GM18505 (cell line): ENCODE data around the gene LCP1.

ENCODE experiments used
- ATAC-seq: cut with Tn5 transposase; IDR thresholded peaks from one replicate; pipeline ENCODE4 v1.9.1; 2021; ENCODE audit not compliant: unreplicated experiment
- POLR2A ChIP-seq: IDR thresholded peaks from 4 replicates; pipeline ENCODE4 v1.6.1; 2011; ENCODE audit warnings: borderline replicate concordance; ENCODE audit not compliant: insufficient read depth, insufficient read length; ENCODE audit errors: extremely low read depth

LCP1 gene

GRCh38 chr13:46134961-46135522 is 46.9 kb downstream of the LCP1 start:
- ATAC-seq = no peak
- TF ChIP-seq POLR2A = peak; percentile 37

DNA sequence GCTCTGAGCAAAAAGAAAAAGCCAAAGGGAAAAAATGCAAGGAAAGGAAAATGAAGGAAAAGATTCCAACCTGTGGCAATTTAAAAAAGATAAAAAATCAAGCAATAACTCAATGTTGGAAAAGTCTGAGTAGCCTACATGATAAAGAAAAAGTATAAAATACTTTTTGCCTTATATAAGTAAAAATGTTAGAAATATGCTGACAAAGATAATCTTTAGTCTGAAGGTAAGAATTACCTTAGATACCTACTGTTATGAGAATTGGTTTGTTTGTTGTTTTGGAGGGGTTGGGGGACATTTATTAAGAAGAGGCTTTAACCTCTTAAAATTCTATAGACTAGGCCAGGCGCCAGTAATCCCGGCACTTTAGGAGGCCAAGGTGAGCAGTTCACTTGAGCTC is 47.5 kb downstream of the LCP1 start:
- TF ChIP-seq POLR2A = no peak
- ATAC-seq = no peak

DNA sequence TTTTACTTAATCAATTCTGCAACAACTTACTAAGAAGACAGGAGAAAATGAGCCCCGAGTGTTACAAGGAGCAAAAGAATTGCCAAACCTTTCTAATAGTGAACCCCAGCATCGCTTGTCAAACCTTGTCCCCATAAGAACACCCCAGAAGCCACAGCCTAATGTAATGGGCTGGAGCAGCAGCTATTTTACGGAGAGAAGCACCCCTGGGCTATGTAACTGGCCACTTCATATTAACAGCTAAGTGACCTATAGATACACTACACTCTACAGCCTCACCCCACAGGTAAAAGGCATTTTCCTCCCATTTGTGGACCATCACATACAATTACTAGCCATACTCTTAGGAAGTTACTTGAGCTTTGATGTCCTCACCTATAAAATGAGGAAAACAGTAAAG is 49.9 kb downstream of the LCP1 start:
- ATAC-seq = no peak
- TF ChIP-seq POLR2A = no peak

DNA sequence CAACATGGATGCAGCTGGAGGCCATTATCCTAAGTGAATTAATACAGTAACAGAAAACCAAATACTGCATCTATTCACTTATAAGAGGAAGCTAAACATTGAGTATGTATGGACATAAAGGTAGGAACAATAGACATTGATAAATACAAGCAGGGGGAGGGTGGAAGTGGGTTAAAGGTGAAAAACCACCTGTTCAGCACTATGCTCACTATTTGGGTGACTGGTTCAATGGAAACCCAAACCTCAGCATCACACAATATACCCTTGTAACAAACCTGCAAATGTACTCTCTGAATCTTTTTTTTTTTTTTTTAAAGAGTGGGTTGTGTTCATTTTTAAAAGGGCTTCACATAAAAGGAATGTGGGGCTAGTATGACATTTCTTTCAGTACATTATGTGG is 50.3 kb downstream of the LCP1 start:
- TF ChIP-seq POLR2A = no peak
- ATAC-seq = no peak

DNA sequence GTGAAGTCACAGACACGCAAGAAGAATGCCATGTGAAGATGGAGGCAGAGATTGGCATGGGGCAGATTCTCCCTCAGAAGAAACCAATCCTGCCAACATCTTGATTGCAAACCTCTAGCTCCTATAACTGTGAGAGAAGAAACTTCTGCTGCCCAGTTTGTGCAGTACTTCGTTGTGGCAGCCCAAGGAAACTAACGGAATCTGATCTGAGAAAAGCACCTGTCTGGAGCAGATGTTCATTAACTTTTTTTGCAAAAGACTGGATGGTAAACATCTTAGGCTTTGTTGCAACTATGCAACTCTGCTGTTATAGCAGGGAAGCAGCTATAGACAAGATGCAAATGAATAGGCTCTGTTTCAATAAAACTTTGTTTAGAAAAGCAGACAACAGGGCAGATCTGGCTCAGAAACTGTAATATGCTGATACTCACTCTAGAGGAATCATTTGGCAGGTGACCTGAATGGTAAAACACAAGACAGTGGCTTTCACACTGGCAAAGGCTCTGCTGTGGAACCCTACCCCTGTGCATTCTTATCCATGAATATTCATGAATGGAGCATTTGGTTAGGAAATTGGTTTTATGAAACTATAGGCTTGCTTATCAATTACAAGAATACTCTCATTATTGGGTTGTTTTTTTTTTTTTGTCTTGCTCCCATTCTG is 51.9 kb downstream of the LCP1 start:
- TF ChIP-seq POLR2A = no peak
- ATAC-seq = no peak

GRCh38 chr13:46129124-46129523 is 52.9 kb downstream of the LCP1 start:
- no peak for ATAC-seq
- no peak for TF ChIP-seq POLR2A

- ATAC-seq = no peak
- TF ChIP-seq POLR2A = peak; percentile 27
These were observed 54.5 kb downstream of the LCP1 start for GRCh38 chr13:46127358-46128023.

- ATAC-seq = peak; percentile 51
- no peak for TF ChIP-seq POLR2A
These were observed 55.2 kb downstream of the LCP1 start for GRCh38 chr13:46126552-46127357.

GRCh38 chr13:46126056-46126455 is 55.9 kb downstream of the LCP1 start:
- no peak for ATAC-seq
- TF ChIP-seq POLR2A = no peak

DNA sequence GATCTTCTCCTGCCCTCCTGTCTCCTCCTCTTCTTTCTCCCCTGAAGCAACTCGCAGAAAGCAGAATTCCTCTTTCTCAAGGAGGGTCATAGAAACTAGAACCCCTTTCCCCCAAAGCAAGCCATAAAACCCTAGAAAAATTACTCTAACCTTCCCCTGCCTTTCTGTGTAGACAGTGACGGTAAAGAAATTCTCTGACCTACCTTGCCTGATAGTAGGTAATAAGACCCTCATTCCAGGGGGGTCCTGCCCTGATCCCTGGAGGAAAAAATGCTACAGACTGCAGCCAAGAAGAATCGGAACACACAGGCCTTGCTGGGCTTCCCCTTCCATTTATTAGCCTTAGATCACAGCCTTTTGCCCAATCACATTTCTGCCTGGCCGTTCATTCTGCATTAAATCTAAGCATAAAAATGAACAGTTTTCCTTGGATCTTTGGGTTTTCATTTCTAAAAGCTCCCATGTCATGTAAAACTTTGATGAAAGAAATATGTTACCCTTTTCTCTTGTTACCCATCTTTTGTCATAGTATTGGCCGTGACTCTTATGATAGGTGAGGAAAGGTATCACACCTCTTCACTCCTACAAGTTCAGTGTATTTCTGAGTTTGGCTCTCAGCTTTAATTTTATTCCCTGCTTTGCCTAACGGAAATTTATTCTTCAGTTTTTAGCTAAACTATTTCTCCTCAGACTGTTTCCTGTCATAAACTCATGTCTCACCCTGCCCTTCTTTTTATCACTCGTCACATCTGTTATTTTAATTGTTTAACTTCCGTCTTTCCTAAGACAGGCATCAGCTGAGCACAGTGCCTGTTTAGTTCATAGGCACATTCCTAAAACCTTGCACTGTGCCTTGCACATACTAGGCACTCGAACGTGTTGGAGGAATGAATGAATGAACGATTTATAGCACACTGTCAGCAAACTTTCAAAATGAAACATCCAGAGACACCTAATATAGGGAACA is 56.7 kb downstream of the LCP1 start:
- ATAC-seq = no peak
- peak; percentile 53 for TF ChIP-seq POLR2A

GRCh38 chr13:46124531-46124966 is 57.4 kb downstream of the LCP1 start:
- ATAC-seq = no peak
- peak; percentile 77 for TF ChIP-seq POLR2A

GRCh38 chr13:46122304-46122703 is 59.7 kb downstream of the LCP1 start:
- no peak for ATAC-seq
- TF ChIP-seq POLR2A = no peak
